Neural progenitor cell (in vitro differentiated cells): Measurements from ENCODE around the gene POU2AF2.

Source experiments
- EZH2 ChIP-seq: fragments of 200-600 bp; sonication (generic); IDR thresholded peaks from 2 replicates; pipeline ENCODE4 v1.6.1; 2017; ENCODE audit warnings: antibody characterized with exemption, mild to moderate bottlenecking, moderate library complexity
- EZH2phosphoT487 ChIP-seq: fragments of 200-600 bp; sonication (generic); IDR thresholded peaks from 2 replicates; pipeline ENCODE4 v1.6.1; 2017; ENCODE audit warnings: antibody characterized with exemption
- TF ChIP-seq, protein P1 (sequence below): fragments of 200-600 bp; sonication (generic); IDR thresholded peaks from 2 replicates; pipeline ENCODE4 v1.5.1; 2017; ENCODE audit warnings: antibody characterized with exemption, mild to moderate bottlenecking

GRCh38 chr11:111250936-111251335 lies 5.4 kb downstream of the POU2AF2 start:
- TF ChIP-seq, protein P1, sequence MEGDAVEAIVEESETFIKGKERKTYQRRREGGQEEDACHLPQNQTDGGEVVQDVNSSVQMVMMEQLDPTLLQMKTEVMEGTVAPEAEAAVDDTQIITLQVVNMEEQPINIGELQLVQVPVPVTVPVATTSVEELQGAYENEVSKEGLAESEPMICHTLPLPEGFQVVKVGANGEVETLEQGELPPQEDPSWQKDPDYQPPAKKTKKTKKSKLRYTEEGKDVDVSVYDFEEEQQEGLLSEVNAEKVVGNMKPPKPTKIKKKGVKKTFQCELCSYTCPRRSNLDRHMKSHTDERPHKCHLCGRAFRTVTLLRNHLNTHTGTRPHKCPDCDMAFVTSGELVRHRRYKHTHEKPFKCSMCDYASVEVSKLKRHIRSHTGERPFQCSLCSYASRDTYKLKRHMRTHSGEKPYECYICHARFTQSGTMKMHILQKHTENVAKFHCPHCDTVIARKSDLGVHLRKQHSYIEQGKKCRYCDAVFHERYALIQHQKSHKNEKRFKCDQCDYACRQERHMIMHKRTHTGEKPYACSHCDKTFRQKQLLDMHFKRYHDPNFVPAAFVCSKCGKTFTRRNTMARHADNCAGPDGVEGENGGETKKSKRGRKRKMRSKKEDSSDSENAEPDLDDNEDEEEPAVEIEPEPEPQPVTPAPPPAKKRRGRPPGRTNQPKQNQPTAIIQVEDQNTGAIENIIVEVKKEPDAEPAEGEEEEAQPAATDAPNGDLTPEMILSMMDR, result no peak
- no peak for TF ChIP-seq EZH2
- no peak for TF ChIP-seq EZH2phosphoT487
